Dermis blood vessel endothelial cell (primary cell): ENCODE measurements around the gene NEDD8. TPM values are rescaled to one million over a fixed set of nuclear protein-coding genes. Genes with fewer than 3 reads are reported as not detected.
A peak's percentile ranks its signal among the peaks of the same experiment; 100 is the strongest.

ENCODE experiments used
- DNase-seq: peaks from one replicate; pipeline ENCODE4 v3.0.0; 2010
- total RNA-seq: library from RNA; depleted of rRNA; stranded (reverse); fragments of >200 nt; gene quantifications from 2 replicates; pipeline ENCODE4 v1.2.3, GENCODE V29; 2014

The NEDD8 gene
- total RNA-seq: 197 and 248 TPM in 2 replicates

- peak; percentile 97 for DNase-seq
Observed at GRCh38 chr14:24232121-24232644, at the start of gene NEDD8. Gene NEDD8, minus strand, starts transcription at chr14:24232367. Its CDS starts 100 bp downstream, at chr14:24232267.

GRCh38 chr14:24281636-24282035, 49.5 kb upstream of the NEDD8 start:
- no peak for DNase-seq

DNA sequence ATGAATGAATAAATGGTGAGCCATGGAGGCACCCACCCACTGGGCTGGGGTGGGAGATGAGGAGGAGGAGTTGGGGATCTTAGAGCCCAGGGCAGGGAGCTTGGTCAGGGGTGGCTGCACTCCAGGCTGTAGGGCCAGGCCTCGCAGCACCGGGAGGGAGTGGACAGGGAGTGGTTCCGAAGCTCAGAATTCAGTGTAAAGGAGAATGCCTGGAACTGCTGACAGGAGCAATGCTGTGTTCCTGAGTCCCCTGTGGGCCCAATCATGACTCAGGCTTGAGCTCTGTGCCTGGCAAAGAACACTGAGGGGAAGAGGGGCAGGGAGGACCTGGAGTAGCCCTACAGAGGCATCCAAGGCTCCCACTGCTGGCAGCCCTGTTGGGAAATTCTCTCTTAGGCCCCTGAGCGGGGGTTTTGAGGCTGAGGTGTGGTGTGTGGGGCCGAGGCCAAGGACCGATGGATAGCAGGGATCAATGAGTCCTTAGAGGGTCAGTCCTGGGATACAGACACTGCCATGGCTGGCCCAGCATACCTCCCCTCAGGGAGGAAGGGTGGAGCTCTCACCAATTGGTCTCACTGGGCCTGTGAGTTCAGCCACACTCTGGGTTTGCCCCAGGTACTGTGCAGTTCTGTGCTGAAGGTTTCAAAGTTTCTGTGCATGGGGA, 48.8 kb upstream of the NEDD8 start:
- DNase-seq: no peak

DNA sequence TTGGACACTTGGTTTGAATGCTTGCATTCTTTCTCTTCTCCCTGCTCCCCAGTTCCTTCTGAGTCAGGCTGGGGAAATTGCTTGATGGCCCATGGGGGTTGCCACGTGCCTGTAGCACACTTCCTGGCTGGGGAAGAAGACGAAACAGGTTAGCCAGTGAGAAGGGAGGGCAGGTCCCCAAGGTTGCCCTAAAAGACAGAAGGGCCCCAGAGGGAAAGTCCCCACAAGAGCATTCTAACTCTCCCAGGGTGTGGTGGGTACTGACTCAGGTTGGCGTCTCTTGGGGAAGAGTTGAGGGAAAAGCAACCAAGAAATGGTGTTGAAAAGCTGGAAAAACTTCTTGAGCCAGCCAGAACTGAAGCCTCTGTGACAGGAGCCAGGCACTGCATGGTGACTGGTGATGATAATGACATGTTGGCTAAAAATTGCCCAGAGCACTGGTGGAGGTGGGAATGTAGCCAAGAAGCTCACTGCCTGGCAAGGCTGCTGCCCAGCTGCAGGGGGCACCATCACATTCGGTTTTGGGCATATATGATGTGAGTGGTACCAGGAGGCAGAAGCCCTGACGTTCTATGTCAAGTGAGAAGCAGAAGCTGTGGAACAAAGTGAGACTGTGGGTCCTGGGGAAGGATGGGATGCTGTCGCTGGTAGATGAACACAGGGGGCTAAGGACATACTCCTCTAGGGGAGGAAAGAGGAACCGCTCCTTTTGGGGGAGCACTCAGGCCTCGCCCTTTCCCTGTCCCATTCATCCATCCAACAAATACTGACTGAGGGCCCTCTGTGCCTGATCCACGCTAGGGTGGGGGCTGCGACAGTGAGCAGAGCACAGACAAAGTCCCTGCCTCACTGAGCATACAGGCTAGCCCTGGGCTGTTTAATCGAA, 47.4 kb upstream of the NEDD8 start:
- DNase-seq: peak; percentile 33

DNA sequence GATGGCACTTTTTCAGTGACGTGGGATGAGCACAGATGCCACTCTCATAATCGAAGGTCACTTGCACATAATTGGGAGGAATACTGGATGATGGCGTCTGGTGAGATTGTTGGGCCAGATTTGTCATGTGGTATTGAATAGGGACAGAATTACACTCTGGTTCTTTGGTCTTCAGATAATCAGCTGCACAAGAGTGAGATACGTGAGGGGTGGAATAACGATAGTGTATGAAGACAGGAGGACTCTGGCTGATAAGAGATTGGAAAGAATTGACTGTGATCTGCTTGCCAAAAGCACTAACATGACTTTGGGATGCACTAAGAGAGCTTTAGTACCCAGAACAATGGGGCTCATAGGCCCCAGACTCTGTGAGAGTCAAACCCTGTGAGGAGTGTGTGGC, 46.3 kb upstream of the NEDD8 start:
- DNase-seq: no peak

DNA sequence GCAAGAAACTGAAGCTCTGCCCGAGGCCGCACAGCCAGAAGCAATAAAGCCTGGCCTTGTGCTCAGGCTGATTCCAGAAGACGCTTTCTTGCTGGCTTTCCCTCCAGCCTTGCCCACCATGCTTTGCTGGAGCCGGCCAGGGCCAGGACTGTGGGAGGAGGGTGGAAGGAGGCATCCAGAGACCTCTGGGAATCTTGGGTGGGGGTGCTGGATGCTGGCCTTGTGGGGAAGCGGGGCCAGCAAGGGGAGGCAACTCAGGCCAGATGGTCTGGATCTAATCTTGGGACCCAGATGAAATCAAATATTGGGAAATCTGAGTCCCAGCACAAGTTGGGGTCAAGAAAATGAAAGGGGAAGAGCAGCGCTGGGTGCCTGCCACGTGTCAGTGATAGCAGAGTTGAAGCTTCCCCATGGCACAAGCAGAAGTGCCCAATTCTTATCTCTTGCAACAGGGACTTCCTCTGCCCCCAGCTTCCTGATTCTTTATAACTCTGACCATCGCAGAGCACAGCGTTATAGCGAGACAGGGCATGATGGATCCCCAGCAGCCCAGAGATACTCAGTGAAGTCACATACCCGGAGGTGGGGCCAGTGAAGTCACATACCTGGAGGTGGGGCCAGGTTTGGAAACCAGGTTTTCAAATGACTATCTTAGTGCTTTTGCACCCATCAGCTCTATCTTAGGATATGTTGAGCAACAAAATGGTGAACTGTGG, 45.6 kb upstream of the NEDD8 start:
- DNase-seq: no peak

DNA sequence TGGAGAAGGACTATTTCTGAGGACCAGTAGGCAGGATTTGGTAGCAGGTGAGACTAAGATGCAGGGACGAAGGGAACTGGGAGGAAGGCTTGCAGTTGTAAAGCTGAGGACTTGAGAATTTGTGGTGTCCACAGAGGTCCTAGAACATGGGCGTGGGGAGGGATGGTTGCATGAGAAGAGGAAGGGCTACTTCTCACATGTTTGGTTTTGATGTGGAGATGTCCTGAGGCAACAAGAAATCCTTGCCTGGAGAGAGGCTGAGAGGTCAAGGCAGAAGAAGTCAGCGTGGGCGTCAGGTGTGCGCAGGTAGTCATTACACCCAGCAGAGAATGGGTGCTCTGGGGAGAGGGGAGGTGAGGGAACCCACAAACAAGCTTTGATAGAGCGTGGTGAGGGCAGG, 44.9 kb upstream of the NEDD8 start:
- DNase-seq: no peak

- no peak for DNase-seq
Observed at GRCh38 chr14:24274101-24274543, 42.0 kb upstream of the NEDD8 start.

GRCh38 chr14:24273422-24273998, 41.3 kb upstream of the NEDD8 start:
- DNase-seq: peak; percentile 15

DNA sequence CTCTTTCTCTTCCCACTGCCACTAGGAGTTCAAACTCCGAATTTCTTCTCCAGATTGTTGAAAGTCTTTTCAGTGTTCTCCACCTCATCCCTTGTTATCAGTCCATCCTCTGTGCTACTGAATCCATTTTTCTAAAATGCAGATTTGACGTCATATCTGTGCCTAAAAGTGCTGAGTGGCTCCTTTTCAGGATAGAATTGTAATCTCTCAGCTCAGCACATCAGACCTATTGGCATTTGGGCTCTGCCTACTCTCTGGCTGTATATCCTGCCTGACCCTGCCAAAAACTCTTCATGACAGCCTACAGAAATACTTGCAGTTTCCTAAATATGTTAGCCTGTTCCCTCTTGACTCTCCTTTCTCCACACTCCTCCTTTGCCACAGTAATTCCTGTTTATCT, 40.3 kb upstream of the NEDD8 start:
- DNase-seq: no peak

GRCh38 chr14:24271834-24272263, 39.7 kb upstream of the NEDD8 start:
- DNase-seq: no peak

DNA sequence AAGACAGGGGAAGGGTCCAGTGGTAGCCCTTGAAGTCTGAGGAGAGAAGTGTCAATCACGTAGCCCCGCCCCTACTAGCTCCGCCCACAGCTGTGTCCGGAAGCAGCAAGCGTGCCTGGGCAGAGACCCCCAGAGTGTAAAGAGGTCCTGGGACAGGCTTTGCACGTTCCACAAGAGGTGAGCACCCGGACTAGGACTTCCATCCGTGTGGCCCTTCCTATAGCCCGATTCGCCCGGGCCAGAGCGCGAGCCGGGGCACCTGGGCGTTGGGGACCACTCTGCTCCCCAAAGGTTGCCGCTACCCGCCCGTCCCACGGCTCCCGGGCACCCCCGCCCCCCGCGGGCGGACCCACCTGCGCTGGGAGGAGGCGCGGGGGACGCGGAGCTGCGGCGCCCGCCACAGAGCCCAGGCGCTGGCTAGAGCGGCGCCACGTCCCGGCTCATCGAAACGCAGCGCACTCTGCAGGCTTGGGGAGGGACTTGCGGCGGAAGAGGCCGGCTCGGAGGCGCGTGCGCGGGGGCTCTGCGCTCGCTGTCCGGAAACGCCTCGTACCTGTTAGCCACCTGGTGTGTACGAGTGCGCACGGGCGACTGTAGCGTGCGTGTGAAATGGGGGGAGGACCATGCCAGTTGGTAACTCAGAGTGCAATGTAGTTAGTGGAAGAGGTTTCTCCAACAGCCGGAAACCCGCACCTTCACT, 39.1 kb upstream of the NEDD8 start, which contains the start of gene RABGGTA:
Gene RABGGTA, minus strand, starts transcription at position 464 of the 700 bp plus-strand sequence. CDS start 482 bp downstream, outside the sequence.
- DNase-seq: peak; percentile 93

DNA sequence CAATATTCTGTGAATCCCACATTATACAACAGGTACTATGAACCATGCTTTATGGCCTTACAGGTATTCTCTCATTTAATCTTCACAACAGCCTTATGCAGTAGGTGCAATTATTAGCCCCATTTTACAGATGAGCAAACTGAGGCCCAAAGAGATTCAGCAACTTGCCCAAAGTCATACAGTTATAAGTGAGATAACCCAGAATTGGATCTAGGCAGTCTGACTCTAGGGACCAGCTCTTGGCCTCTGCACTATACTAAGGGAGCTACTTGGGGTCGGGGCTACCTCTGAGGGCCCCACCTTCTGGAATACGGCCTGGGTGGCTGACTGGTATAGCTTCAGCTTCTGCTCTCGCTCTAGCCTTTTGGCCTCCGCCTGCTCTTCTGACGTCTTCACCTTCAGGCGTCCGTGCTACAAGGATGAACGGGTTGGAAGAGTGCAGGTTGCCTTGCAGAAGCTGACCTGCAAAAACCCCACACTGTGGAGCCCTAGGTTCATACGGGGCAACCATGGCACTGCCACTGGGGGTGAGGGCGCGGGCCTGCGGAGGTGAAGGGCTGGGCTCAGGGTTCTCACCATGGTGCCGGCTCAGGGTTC, 38.5 kb upstream of the NEDD8 start:
- no peak for DNase-seq

DNA sequence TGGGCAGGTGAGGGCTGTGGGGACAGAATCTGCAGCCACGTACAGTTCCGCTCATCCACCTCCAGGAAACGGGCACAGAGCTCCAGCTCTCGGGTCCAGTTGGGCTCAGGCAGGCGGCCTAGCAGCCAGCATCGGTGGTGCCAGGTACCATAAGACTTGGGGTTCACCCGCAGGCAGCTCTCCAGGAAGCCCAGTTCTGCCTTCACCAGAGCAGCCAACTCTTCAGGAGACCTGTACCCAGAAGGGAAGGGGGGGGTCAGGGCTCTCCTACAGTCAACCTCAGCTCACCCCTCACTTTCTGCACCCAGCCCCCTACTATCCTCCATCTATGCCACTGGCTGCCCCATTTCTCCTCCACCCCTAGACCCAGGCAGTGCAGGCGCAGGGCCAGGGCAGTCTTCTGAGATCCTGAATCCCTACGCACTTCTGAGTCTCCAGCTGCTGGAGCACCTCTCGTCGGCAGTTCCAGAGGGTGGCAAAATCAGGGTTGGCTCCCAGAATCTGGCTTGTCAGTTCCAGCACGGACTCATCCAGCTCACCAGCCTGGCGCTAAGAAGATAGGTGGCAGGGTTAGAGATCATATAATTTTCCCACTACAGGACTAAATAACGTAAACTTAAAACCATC, 37.9 kb upstream of the NEDD8 start:
- DNase-seq: no peak

- no peak for DNase-seq
Observed at GRCh38 chr14:24269368-24269767, 37.2 kb upstream of the NEDD8 start.

GRCh38 chr14:24268225-24268624, 36.1 kb upstream of the NEDD8 start:
- no peak for DNase-seq

- no peak for DNase-seq
Observed at GRCh38 chr14:24267516-24267915, 35.3 kb upstream of the NEDD8 start.

GRCh38 chr14:24266344-24267244, 34.4 kb upstream of the NEDD8 start:
- DNase-seq: no peak

DNA sequence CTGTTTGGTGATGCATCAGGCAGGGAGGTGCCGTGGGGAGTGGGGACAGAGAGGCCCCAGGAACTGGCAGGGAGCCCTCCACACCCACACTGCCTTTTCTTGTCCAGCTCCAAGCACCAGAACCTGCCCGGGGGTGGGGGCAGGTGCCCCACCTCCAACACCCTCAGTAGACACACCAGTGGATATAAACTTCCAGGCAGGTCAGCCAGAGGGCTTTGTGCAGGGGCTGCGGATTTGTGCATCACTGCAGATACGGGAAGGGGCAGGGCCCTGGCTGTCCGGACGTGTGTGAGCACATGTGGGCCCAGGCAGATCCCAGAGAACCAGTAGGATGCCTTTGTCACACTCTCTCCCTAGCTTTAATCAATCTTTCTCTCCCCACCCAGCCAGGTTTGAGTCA, 32.1 kb upstream of the NEDD8 start:
- no peak for DNase-seq

GRCh38 chr14:24263848-24264247, 31.7 kb upstream of the NEDD8 start:
- no peak for DNase-seq
